HG03342 (cell line): ENCODE measurements around the gene CCDC93.
"Not testable (repeated sequence)": the region's sequence is repeated elsewhere in the genome, so short reads cannot be mapped to it uniquely, and the experiment has no call there.

Experiments used
- ATAC-seq: cut with Tn5 transposase; IDR thresholded peaks from one replicate; pipeline ENCODE4 v1.9.1; 2021; ENCODE audit warnings: mild to moderate bottlenecking, moderate library complexity; ENCODE audit not compliant: unreplicated experiment

The CCDC93 gene

DNA sequence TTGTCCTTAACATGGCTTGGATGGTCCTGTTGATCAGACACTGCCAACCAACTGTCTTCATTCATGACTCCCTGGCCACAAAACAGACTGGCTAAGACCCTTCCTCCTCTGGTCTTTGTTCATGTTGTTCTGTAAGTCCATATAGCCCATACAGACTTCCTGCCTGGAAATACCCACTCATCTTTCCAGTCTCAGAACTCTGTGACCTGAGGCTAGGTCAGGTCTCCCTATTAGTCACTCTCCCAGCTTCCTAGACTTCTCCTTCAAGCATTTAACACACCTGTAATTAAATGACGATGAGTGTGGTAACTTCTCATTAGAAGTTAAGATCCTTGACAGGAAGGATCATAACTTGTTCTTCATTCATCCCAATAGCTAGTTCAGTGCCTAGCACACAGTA lies 56.3 kb downstream of the CCDC93 start:
- no peak for ATAC-seq

DNA sequence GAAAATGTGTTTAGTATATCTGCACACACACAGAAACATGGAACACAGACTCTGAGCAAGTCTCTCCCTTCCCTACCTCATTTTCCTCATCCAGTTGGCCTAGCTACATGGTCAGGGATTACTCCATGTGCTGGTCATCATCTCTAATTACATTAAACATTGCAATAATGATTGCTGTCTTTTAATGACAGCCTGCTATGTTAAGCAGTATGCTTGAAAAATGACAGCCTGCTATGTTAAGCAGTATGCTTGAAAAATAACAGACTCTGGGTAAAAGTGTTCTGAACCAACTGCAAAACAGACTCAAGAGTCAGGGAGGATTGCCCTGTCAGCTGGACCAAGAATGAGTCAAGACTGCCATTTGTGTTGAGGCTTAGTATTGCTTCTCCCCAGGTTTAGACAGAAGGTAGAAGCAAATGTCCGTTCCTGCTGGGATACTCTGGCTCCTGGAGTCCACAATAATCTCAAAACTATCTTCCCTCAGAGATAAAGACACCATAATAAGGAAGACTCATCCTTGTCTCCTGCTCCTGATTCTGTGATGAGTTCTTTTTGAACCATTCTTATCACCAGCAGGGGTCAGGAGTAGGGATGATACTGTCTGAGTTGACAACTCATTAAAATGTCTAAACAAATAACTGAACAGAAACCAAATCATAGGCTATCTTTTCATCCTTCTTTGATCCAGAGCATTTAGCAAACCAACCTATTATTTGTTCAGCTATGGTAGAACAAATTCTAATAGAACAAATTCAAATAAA lies 57.7 kb downstream of the CCDC93 start:
- no peak for ATAC-seq

DNA sequence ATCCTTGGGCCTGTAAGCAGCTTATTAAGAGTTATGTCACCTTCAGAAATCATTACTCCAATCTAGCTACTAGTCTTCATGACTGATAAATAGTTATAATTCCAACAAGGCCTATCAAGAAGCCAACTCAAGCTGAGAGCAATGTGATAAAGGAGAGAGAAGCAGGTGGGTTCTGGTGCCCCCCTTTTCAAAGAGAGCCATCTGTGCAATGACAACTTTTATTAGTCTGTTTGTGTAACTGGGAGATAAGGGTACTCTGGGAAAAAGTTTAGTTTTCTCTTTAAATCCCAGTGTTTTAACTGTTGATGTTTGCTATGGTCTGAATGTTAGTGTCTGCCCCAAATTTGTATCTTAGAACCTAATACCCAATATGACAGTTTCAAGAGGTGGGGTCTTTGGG lies 60.6 kb downstream of the CCDC93 start:
- ATAC-seq, result no peak

DNA sequence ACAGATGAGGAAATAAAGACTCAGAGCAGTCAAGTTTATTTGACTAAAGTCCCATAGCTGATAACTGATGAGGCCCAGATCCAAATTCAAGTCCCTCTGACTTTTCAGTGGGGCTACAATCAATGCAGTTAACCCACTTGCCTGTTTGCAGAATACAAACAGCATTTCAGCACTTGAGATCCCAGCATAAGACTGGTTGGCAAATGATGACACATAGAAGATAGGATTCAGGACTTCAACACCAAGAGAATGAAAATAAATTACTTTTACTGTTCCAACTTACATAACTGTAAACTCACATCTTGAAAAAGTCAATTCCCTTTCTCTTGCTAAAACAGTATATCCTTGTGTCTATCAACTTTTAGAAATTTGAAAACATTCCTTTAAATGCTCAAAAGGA lies 61.2 kb downstream of the CCDC93 start:
- no peak for ATAC-seq

DNA sequence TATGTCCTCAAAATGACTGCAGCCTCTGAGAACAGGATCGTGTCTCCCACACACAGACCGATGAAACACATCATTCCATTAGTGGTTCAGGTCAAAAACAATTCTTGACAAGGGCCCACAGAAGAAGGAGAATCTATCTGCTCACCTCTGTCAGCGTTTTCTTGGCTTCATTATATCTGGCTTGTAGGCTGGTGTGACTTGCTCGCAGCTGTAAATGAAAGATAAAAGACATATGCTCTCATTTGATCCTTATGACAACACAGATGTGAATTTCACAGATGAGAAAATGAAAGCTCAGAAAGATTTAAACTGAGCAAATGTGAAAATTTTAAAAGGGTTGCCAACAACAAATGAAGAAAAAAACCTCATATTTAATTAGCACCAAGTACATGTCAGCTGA lies 61.6 kb downstream of the CCDC93 start:
- no peak for ATAC-seq

DNA sequence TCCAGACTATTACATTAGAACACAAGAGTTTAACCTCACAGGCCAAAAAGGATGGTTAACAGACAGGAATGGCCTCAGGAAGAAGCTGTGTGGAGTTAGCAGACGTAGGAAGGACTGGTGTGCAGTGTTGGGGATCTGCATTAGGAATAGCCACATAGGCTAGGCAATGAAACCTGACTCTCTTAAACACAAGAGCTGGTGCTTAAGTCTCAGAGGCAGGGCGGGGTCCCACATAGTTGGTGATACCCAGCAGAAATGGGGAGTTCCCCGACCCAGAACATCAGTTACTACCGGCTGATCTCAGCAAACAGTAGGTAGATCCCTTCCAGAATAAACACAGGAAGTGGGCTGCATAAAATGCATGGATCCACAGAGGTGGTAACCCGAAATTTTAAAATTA lies 64.1 kb downstream of the CCDC93 start:
- no peak for ATAC-seq

DNA sequence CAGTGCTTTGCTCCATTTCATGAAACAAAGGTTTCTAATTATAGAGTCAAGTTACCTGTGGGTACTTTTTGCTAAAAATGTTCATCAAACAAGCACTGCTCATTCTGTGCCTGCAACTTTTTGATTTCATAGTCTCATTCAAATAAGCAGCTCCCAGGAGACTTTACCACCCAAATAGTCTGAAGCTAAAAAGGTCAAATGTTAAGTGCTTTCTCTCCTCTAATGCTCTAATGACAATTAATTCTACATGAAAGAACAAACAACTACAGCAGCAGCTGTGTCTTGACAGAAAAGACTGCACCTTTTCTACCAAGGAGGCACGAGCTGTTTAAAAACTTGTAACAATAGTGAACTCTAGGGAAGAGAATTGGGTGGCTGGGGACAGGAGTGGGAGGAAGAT lies 65.3 kb downstream of the CCDC93 start:
- no peak for ATAC-seq

DNA sequence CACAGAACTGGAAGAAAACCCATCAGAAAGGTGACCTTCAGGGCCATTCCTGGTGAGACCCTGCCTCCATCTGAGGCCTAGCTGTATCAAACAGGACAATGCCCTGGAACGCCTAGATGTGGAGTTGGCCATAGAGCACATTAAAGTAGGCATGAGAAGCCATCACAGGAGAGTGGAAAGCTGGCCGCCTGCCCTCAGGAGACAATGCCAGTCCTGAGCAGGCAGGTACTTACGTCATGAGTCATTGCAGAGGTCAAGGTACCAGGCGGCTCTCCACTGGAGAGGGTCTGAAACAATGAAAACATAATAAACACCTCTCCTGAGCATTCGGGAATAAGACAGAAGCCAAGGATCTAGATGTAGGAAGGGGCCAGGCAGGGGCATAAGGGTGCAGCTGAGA lies 68.6 kb downstream of the CCDC93 start:
- ATAC-seq, result no peak

DNA sequence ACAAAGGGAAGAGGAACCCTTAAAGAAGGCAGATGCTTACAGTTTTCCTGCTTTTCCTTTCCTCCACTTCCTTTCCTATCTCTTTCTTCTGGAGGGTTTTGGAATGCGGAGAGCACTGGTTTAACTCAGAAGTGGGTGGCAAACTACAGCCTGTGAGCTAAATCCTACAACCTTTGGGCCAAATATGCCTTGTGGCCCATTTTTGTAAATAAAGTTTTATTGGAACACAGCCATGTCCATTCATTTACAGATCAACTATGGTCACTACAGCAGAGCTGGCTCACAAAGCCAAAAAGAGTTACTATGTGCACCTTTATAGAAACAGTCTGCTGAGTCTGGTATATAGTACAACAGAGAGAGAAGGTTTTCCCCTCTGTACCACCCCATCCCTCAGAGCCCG lies 69.1 kb downstream of the CCDC93 start:
- ATAC-seq, result no peak

DNA sequence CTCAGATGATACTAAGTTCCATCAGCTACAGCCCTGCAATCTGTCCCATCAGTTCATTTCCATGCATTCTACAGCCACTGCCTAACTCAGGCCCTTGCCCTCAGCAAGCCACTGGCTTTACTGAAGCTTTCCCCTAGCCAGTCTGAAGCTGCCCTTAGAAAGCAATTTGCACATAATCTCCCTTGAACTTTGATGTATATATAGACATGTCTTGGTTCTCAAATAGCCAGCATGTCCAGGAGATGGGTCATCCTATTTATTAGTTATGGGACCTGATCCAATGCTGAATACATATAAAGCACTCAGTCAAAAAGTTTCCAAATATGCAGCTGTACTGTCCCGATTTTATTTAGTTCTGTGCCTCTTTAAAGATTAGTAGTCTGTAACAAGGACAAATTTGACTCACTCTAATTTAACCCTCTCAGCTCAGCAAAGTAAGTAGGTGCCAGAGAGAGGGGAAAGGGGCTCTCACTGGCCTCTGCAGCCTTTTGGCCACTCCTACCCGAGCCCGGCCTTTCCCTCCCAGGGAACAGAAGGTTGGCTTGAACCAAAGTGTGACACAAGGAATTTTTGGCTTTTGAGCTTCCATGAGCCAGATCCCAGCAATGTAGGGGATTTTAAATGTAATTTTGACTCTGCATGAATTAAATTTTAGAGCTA lies 70.7 kb downstream of the CCDC93 start:
- ATAC-seq, result no peak

DNA sequence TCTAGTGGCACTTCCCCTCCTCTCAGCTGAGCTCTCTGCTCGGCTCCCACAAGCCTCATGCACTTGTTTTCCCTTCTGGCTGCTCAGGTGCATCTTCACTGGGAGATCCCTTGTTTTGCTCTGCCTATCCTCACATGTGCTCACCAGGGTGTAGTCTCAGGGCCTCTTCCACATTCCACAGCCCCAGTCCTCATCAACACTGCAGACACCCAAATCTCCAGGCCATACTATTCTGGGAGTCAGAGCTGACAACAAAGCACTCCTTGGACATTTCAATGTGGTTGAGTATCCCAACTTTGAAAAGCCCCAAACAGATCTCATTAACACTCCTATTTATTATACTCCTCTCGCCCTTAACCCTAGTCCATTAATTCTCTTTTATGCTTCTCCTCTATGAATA lies 71.3 kb downstream of the CCDC93 start:
- ATAC-seq, result no peak

DNA sequence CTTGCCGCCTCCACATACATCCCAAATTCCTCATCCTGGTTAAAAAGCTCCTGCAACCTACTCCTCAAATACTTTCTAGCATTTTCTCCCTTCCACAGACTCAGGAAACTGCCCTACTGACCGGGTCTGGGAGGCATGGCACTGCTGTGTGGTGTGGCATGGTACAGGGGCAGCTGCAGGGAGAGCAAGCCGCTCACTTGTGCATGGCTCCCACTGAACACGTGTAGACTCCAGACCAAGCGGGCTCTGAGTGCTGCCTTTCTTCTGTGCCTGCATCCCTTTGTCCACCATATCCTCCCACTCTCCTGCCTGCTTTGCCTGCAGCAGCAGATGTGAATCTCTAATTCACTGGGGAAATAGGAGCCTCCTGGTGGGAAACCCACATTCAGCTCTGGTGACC lies 72.2 kb downstream of the CCDC93 start:
- ATAC-seq, result no peak

DNA sequence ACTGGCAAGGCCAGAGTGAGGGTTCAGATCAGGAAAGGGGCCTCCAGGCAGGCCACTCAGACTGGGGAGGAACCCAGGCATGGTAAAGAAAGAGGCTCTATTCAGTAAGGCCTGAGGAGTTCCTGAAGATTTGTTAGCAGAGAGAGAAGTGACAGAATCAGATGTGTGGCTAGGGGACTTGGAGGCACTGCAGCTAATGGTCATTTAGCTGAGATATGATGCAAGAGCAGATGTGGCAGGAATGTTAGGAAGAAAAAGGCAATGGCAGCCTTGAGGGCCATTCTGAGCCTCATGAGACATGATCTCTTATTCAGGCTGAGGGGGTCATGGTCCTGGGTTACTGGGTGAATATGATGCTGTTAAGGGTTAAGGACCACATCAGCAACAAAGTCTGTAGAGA lies 73.4 kb downstream of the CCDC93 start:
- no peak for ATAC-seq

DNA sequence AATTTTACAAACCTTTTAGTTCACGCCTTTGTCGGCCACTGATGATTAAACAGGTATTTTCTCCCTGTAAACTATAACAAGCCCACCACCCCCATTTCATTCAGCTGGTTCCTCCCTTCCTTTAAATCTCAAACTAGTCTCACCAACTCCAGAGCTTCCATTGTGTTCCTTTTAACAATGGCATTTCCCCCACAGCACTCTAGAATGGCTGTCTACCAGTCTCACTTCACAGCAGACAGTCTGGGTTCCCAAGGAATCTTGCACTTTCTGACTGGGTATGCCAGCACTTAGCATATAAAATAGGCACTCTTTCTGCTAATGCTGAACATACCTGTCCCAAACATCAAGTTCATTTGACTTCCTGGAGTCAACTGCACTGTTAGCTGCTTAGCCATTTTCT lies 75.3 kb downstream of the CCDC93 start:
- no peak for ATAC-seq

DNA sequence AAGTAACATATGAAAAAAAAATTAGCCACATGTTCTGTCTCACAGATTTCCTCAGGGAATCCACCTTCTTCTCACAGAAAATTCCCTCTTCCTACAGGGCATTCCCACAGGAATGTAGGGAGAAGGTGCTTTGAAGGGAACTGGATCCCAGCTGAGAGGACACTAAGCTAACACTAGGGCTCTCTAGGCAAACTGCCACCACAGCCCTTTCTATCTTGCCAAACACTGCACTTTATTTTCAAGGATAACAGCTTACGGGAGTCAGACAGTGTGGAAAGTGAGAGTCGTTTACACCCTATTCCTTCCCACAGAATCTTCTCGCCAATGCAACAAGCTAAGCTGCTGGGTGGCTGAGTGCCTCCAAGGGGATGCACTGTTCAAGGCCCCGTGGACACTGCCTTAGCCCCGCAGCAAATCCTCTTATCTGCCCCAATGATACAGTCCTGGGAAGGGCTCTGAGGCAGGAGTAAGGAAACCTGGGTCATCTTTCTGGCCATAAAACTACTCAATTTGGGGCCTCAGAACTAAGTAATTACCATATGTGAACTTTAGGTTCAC lies 76.9 kb downstream of the CCDC93 start:
- no peak for ATAC-seq

DNA sequence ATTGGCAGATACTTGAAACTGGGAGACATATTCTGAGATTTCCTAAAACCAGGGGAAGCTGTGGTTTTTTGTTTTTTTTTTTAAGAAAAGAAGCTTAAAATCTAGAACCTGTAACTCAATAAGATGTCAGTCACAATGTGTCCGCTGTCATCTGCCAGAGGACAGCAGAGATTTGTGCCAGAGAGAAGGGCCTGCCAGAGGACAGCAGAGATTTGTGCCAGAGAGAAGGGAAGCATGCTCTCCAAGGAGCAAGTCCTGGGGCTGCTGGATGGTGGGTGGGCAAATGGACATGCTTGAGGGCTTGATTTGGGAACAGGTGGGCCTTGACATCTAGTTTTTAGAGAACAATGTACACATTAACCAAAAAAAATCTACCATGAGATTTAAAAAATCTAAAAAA lies 77.9 kb downstream of the CCDC93 start:
- no peak for ATAC-seq

DNA sequence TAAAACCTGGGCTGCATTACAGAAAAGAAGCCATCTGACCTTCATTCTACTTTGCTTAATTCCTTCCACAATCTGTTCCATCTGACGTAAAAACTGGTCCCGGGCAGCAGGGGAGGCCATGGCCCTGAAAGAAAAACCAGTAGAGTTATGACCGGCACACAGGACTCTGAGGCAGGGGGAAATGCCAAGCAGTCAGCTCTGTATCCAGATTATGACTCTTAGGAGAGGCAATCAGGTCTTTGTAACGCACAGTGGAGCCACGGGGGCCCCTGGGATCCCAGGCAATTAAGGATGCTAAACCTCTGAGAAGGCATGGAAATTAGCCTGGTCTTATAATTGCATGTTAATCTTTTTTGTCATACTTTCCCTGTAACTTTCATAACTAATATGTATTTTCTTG lies 78.4 kb downstream of the CCDC93 start:
- no peak for ATAC-seq

DNA sequence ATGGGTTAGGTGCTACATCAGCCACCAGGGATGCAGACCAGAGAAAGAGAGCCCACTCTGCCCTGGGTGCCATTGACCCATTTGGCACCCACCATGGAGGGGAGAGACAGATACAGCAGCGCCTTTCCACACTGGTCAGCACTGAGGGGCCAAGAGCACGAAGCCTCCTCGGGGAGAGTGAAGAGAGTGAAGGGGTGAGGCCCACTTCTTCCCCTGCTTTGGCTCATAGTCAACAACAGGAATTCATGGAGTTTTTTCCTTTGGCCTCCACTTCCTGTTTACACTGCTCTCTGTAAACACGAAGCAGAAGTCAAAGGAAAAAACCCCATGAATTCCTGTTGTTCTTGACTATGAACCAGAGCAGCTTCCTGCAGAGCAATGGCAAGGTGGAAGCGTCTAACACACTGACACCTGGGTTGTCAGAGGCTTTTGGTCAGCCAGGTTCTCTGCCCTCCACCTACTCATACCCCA lies 80.0 kb downstream of the CCDC93 start:
- ATAC-seq, result no peak

DNA sequence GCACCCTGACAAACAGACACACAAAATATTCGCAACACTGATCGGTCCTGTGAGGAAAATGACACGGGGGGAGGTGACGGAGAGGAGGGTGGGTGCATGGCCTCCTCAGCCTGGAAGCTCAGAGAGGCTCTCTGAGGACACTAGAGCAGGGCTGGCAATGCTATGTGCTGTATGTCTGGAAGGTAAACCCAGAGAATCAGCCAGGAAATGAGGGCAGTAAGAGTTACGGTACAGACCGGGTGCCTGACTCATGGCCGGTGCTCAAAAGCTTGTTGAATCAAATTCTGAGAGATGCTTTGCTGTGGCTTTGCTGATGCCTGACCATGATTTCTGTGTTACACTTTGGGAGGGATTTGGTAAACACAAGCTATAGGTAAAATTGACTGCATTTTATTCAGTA lies 81.9 kb downstream of the CCDC93 start:
- no peak for ATAC-seq

DNA sequence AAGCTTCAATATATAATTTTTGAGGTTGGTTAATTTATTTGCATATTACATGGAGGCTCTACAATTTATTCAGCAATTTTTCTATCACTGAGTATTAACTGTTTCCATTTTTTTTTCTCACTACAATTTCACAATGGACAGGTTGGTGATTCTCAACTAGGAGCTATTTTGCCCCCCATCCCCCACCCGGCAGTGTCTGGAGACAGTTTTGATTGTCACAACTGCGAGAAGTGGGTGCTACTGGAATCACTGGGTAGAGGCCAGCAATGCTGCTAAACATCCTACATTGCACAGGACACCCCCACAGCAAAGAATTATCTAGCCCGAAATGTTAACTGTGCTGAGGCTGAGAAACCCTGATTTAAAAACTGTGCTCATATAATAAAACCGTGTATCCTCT lies 82.6 kb downstream of the CCDC93 start:
- no peak for ATAC-seq

DNA sequence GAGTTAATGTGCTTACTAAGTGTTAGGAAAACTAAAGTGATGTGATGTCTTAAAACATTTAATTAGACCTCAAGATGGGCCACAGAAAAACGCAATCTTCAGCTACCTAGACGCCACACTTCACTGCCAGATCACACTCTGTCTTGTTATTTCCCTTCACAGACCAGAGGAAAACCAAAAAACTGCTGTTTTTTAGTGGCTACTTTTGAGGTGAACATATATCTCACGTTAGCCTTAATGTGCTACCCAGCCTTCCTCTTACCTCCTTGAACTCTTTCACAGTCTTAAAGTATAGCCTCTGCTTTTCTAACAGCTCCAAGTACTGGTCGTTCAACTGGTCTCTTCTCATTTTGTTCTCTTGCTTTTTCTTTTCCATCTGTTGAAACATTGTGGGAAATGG lies 83.1 kb downstream of the CCDC93 start:
- no peak for ATAC-seq

DNA sequence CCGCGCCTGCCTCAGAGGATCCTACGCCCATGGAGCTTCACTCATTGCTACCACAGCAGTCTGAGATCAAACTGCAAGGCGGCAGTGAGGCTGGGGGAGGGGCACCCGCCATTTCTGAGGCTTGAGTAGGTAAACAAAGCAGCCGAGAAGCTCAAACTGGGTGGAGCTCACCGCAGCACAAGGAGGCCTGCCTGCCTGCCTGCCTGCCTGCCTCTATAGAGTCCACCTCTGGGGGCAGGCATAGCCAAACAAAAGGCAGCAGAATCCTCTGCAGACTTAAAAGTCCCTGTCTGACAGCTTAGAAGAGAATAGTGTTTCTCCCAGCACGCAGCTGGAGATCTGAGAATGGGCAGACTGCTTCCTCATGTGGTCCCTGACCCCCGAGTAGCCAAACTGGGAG lies 90.4 kb downstream of the CCDC93 start:
- ATAC-seq, result not testable (repeated sequence)
